Left cardiac atrium (tissue), 4 donors: Measurements from ENCODE around the gene CDH13. TPM values are rescaled to one million over a fixed set of nuclear protein-coding genes. Genes with fewer than 3 reads are reported as not detected.

Source experiments
- ATAC-seq, 2 donors: fragments of 200-7000 bp; cut with Tn5 transposase; one replicate each; pipeline ENCODE4 v1.9.1; 2020; ENCODE audit warnings: mild to moderate bottlenecking in 2 of 2, moderate library complexity in 2 of 2
- DNase-seq: peaks from one replicate; pipeline ENCODE4 v3.0.0-alpha.2; 2020
- intact Hi-C, 2 donors: fragments of 100-400 bp; cut with DNase I; formaldehyde crosslinking; loops; one replicate each; pipeline versions ENCODE4 v1.14.1 to v1.15.1; 2022 to 2023
- total RNA-seq, 2 donors: library from RNA; stranded (reverse); fragmentation: NEBNext Ultra II Directional; extraction: Animal tissue kit (Norgen Biotek cat#: 25700); gene quantifications; one replicate each; pipeline ENCODE4 v1.2.1, GENCODE V29; 2021
- donor health status: DM: no; HTN: yes; CAD: no.
- donor health status: DM: no; HTN: yes; CAD: no; lungs with severe emphysema.
- donor health status: DM: yes; HTN: yes; CAD: no.
- donor health status: Dilated cardiomyopathy.

The CDH13 gene
- total RNA-seq, 2 donors from 2014 or later, result 68.6 to 100 TPM

DNA sequence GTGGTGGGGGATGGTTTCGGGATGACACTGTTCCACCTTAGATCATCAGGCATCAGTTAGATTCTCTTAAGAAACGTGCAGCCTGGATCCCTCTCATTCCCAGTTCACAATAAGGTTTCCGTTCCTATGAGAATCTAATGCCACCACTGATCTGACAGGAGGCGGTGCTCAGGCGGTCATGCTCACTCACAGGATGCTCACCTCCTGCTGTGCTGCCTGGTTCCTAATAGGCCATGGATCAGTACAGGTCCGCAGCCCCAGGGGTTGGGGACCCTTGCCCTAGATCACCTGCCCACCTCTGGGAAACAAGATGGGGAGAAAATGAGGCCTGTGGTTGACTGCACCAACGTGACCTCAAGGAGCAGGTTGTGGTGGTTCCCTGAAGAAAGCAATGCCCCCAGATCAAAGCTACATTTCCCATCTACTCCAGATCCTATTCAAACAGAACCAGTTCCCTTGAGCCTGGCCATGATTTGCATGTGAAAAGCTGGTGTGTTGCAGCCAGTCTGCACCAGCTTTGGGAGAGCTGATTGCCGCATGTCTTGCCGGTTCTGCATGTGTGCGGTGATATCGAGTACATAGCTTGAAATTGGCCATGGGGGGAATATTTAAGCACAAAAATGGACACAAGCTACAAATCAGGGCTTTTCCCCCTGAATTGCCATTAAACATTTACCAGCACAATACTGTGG, 997.8 kb downstream of the CDH13 start:
- ATAC-seq (no peak), DNase-seq (no peak)
- intact Hi-C loops, result no loop called here

DNA sequence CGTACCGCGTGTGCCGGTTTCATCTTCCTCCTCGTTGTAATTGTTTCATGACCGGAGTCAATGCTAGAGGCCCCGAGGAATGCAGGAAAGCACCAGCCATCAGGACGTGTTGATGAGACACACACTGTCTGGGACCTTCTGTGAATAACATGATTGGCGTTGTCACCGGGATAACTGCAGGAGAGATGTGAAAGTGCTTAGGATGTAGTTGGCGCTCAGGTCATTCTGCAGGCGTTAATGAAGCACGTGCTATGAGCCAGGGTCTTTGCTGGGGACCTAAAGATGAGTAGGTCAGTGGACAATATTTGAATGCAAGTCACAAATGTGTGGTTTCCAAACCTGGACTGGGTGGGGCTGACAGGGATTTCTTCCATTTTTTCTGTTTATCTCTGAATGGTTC, 999.4 kb downstream of the CDH13 start:
- no peak for DNase-seq
- no peak for ATAC-seq
- intact Hi-C loops, result no loop called here

DNA sequence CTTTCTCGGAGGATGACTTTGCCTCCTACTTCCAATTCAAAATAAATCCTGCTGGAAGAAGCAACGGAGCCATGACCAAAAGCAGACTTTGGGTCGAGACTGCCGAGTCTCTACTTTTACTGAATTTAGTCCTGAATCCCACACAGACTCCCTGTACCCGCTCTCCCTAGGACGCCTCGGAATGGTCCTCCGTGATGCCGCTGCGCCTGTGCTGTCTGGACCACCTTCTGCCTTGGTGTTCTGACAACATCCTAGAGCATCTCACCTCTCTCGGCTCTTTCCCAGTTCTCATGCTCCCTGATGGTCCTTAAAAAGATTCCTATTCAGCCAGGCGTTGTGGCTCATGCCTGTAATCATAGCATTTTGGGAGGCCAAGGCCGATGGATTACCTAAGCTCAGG, 999.9 kb downstream of the CDH13 start:
- ATAC-seq (no peak), DNase-seq (no peak)
- intact Hi-C loops, result no loop called here

DNA sequence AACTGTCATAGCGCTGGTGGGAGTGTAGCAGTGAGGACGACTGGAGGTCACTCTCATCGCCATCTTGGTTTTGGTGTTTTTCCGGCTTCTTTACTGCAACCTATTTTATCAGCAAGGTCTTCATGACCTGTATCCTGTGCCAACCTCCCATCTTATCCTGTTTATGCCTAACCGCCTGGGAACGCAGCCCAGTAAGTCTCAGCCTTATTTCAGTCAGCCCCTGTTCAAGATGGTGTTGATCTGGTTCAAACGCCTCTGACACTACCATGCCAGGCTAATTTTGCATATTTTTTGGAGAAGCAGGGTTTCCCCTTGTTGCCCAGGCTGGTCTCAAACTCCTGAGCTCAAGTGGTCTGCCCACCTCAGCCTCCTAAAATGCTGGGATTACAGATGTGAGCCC, 1001.2 kb downstream of the CDH13 start:
- DNase-seq, result no peak

DNA sequence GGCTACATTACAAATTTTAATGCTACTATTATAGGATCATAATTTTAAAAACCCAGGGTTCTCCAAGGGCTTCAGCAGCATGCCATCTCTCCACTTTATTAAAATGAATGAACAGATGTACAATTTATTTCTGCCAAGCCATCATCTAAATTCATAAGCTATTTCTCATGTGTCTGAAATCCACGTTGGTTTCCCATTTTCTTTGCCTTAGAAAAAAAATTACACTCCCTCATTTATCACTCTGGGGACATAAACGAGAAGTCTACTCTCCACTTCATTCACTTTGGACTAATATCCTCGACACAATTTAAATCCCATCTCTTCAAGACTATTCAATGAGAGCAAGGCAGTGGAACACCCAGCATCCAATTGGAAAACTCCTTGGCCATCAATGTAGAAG, 1002.7 kb downstream of the CDH13 start:
- no peak for ATAC-seq
- DNase-seq, result no peak
- intact Hi-C loops, result no loop called here

More for the DNA sequence above, 1001.2 kb downstream of the CDH13 start:
- intact Hi-C loops, result no loop called here
- ATAC-seq, result no peak

DNA sequence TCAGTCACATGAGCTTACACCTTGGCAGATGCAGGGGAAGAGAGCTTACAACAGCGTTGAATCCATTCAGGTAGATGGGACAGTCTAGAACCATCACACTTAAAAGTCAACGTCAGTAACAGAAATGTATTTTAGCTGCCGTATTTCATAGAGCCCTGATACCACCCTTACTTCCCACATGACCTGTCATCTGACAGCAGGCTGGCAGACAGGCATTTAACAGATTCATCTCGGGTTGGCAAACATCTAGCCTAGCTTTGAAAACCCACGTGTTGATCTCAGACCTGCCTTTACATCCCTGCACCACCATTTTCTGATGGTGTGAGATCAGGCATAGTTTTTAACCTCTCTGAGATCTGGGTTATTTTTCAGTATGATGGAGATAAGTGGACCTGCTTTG, 1003.1 kb downstream of the CDH13 start:
- DNase-seq (no peak), ATAC-seq (no peak)
- intact Hi-C loops, result no loop called here

DNA sequence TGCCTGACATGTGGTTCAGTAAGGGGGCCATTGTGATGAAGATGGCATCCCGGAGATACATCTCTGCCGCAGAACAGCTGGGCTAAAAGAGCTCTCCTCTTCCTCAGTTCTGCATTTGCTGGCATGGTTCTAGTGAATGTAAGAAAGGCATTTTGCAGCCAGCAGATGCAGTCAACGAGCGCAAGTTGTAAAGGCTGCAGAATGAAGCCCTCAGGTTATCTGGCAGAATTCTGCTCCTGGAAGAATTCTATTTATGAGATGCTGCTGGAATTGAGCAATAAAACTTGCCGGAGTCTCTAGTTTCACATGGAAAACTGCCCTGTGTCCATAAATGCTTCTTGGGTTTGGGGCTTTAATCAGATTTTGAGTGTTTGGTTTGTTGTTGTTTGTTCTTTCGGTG, 1004.2 kb downstream of the CDH13 start:
- intact Hi-C loops, result no loop called here
- ATAC-seq, result no peak
- no peak for DNase-seq

DNA sequence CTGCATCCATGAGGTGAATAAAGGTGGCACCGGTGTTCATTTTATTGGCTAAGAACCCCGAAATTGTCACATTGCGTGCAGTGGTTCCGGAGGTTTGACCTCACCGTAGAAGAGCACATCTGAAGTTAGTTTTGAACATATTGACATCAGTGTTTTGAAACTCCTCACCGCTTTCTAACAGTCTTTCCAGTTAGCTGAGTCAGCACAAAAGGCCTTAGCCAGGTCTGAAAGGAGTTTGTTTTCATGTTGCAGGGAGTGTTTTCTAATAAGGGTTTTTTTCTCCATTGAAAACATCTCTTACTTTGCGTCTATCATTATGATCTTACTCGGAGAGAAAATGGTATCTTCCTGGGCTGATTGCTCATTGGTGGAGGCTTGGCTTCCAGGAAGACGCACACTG, 1006.5 kb downstream of the CDH13 start:
- DNase-seq (no peak), ATAC-seq (no peak)
- intact Hi-C loops, result no loop called here

DNA sequence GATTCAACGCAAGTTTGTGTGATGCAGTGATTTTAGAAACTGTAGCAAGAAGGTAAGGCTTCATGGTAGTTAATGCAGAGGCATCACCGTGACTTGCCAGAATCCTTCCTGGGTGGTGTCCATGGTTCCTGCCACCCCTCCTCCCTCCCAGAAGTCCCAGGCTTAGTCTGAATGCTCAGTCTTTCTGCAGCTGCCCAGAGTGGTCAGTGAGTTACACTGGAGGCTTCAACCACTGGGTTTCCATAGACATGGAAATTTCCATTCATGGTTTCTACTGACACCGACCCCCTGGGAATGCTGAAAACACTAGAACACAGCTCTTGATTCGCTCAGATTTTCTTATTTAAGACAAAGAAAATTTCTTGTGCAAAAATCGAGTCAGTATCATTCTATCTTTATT, 1021.6 kb downstream of the CDH13 start:
- DNase-seq, result no peak

DNA sequence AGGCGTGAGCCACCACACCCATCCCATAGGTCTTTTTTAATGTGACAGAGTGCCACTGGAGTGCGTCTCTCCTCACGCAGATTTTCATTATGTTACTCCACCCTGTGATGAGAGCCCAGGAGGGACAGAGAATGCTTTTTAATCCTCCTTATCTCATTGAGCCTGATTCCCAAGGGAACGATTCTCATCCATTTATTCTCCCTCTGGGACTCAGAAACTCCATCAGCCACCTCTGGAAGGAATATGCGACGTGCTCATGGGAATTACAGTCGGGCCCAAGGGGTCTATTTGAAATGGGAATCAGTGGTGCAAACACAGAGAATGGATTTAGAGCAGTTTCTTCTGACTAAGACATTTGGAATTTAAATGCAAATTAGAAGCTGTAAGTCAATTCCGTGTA, 1025.1 kb downstream of the CDH13 start:
- no peak for ATAC-seq
- no peak for DNase-seq
- intact Hi-C loops, result no loop called here

More for the DNA sequence above, 1021.6 kb downstream of the CDH13 start:
- intact Hi-C loops, result no loop called here
- no peak for ATAC-seq

DNA sequence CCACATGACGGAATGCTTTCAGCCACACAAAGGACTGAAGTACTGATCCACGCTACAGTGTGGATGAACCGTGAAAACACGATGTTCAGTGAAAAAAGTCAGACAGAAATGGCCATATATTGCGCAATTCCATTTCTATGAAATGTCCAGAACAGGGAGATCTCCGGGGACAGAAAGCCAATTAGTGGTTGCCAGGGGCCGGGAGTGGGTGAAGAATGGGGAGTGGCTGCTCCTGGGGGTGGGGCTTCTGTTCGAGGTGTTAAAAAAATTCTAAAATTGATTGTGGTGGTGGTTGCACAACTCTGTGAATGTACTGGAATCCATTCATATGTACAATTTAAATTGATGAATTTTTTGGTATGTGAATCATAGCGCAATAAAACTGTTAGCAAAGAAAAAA, 1026.2 kb downstream of the CDH13 start:
- DNase-seq, result no peak
- no peak for ATAC-seq
- intact Hi-C loops, result no loop called here

DNA sequence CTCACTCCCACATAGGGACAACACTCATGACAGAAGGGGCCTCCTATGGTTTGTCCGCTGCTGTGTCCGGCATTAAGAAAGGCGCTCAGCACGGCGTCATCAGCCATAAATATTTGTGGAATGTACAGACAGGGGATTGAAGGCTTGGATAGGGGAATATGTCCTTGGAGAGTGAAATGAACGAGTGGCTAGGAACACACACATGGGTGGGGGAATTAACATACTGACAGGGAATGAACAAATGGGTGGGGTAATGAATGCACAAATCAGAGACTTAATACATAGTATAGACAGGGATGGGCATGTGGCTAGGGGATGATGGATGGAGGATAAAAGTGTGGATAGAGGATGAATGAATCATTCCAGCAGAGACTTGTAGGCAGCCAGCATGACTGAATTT, 1027.0 kb downstream of the CDH13 start:
- ATAC-seq (no peak), DNase-seq (no peak)
- intact Hi-C loops, result no loop called here

DNA sequence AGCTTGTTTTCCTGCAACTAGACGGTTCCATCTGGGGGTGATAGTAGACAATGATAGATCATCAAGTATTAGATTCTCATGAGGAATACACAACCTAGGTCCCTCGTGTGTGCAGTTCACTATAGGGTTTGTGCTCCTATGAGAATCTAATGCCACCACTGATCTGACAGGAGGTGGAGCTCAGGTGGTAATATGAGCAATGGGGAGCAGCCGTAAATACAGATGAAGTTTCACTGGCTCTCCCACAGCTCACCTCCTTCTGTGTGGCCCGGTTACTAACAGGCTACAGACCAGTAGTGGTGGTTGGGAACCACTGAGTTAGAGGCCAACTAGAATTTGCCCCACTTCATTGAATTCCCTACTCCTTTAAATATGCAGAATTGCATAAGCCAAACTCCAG, 1033.5 kb downstream of the CDH13 start:
- DNase-seq (no peak), ATAC-seq (no peak)
- intact Hi-C loops, result no loop called here

DNA sequence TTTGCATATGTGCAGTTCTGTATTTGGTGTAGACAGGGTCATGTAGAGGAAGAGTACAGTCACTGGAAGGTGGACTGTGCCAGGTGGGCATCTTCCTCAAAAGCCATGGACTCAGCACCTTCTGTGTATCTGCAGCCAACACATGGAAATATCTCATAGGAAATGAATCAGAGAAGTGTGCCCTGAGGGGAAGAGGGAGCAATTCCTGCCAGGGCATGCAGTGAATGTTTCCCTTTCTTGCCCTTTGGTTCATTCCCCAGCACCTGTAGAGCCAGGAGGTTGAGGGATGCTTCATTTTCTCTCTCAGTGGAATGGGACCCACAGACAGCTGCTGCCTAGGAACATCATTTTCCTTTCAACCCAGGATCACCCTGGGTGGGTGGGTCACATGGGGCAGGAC, 1034.9 kb downstream of the CDH13 start:
- DNase-seq (no peak), ATAC-seq (no peak)
- intact Hi-C loops, result no loop called here

DNA sequence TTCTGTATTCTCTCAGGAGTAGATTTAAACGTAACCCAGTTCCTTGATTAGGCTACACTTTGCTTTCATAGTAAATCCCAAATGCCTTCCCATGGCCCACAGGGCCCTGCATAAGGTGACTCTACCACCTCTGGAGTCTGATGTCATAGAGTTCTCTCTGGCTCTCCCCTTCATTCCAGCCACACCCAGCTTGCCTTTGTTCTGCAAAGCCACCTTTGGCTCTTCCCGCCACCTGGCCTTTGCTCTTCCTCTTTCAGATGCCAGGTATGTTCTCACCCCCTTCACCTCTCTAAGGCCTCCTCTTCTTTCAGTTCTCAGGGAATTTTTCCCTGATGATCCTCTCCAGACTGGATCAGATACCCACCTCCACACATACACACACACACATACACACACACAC, 1039.7 kb downstream of the CDH13 start:
- ATAC-seq, result no peak
- DNase-seq, result no peak
- intact Hi-C loops, result no loop called here

DNA sequence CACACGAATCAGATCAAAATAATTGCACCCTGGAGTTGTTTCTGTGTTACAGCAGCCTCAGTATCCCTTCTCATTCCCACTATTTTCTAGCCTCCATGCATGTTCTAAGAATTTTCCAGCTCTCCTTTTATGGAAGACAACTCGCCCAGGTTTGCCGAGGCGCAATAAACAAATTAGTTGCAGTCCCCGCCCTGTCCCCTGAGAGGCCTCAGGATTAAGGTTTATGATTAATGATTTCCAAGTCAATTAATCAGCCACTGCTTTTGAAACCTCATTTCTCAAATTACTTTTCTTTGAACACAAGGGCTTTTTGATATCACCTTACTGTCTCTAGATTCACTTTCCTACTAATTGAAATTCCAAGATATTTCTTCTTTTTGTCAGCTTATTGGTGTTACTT, 1042.7 kb downstream of the CDH13 start:
- no peak for ATAC-seq
- DNase-seq, result no peak
- intact Hi-C loops, result no loop called here

DNA sequence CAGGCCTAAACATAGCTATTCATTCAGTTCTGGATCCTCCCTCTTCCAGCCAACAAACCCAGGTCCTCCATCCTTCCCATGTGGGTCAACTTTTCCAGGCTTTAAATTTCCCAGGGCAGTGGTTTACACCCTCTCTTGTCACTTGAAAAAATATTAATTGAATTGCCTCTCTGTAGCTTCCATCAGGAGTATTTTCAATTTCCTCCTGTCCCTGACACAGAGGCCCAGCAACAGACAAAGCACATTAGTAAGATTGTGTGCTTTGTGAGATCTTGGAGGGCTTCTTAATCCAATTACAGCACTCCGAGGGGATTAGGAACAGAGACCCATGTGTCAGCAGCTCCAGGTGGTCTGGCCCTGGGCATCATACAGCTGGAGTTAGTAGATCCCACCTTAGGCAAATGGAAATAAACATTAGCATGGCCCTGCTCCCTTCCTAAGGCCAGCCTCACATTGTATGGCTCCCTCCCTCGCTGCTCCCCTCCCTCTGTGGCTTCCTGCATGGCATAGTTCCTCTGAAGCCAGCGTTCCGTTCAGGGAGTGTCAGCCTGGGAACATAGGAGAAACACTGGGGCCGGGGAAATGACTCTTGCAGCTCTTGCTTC, 1048.3 kb downstream of the CDH13 start:
- intact Hi-C loops, result no loop called here
- ATAC-seq, result no peak
- no peak for DNase-seq

DNA sequence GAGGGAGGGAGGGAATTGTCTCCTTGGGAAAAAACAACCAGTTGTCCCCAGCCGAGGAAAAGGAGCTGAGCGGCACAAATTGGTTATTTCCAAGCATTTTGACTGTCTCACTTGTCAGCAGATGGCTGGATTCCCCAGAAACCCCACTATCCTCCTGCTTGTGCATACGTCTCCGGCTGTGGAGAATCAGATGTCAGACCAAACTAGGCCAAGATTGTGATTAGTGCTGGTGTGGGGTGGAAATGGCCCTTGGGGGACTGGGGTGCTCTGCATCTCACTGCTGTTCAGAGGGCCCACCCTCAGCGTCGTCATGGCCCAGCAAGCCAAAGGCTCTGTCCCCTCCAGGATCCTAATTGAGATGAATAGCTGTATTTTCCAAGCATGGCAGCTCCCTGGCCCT, 1049.3 kb downstream of the CDH13 start:
- no peak for ATAC-seq
- intact Hi-C loops, result no loop called here
- no peak for DNase-seq

DNA sequence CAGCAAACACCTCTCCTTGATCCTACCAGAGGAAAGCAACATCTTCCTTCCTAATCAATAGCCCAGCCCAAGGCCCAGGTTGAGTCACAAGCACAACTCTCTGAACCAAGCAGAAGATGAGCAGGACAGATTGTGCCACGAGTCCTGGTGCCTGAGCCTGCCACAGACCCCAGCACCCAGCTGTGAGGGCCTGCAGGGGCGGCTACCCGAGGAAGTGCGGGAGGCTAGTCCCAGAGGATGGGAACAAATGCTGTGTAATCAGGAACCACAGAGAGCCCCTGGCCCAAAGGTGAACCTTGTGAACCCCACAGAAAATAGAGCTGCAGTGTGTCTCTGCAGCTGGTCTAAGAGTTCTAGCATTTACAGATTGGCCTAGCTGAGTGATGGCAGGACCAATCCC, 1054.2 kb downstream of the CDH13 start:
- intact Hi-C loops, result no loop called here
- no peak for DNase-seq
- no peak for ATAC-seq

DNA sequence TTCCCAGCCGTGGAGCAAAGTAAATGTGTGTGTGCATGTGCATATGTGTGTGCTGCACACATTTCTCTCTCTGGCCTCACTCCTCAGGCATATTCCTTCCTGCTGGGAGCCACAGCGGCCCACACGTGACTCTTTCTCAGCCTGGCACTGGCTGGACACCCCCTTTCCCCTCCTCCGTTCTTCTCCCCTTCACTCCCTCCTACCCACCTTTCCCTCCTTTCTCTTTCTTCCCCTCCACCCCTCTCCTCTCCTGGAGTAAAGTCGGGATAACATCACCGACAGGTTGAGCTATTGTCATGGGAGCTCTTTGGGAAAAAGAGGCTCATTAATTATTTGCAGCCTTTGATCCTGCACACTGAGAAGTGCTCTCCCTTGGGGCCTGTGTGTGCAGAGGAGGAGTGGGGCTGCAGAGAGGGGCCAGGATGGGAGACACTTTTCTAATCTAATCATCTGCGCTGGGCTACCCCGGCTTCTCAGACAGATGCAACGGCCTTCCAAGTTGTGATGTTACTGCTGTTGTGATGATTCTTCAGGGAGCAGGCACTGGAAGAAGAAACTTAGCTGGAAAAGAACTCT, 1054.7 kb downstream of the CDH13 start:
- ATAC-seq, result no peak
- no peak for DNase-seq
- intact Hi-C loops, result no loop called here
